H7 (cell line): ENCODE data around the gene ANKS1B. TPM values are rescaled to one million over a fixed set of nuclear protein-coding genes. Genes with fewer than 3 reads are reported as not detected.

Experiments
- DNase-seq: peaks from one replicate; pipeline ENCODE4 v3.0.0; 2012
- H3K27me3 ChIP-seq: 2 replicates; pipeline ENCODE4 v1.6.0; 2011; ENCODE audit warnings: mild to moderate bottlenecking, low read length; ENCODE audit not compliant: control insufficient read depth, insufficient read depth
- H3K36me3 ChIP-seq: replicated peaks from 2 replicates; pipeline ENCODE4 v1.5.1; 2011; ENCODE audit warnings: low read length; ENCODE audit not compliant: control insufficient read depth, insufficient read depth
- H3K4me3 ChIP-seq: 2 replicates; pipeline ENCODE4 v1.5.1; 2011; ENCODE audit warnings: low read depth, mild to moderate bottlenecking, control low read depth, low read length, moderate library complexity; ENCODE audit not compliant: insufficient read depth
- total RNA-seq: library from RNA; depleted of rRNA; stranded (reverse); fragments of >200 nt; shearing (Covaris generic); gene quantifications from 2 replicates; pipeline ENCODE4 v1.2.3, GENCODE V29; 2014

ANKS1B gene
- total RNA-seq, 1 experiment from 2014 or later = 3.5 TPM

GRCh38 chr12:99783421-99783820 lies 201.3 kb downstream of the ANKS1B start:
- Histone ChIP-seq H3K27me3 (no peaks in the 10 kb centered on the region), H3K36me3 (no peaks in the 10 kb centered on the region), H3K4me3 (no peak overlapping the region)
- DNase-seq = no peak

DNA sequence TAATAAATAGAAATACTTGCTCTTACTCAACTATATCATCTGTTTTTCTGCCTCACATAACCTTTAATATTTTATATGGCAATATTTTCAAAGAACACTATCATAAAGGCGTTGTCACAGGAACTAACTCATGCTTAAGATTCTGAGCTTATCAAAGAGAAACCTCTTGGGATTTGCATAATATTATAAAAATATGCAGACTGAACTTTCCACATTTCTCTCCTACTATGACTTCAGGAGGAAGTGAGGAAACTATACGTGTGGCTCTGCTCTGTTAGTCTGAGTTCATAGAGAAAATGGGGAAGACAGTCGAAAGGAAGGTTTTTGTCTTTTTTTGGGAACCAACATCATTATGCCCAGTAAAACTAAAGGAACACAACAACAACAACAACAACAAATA lies 212.5 kb downstream of the ANKS1B start:
- H3K36me3 ChIP-seq = no peaks in the 10 kb centered on the region
- H3K4me3 ChIP-seq = no peak overlapping the region
- H3K27me3 ChIP-seq = no peaks in the 10 kb centered on the region
- no peak for DNase-seq

- H3K4me3 ChIP-seq = no peak overlapping the region
- H3K36me3 ChIP-seq = no peaks in the 10 kb centered on the region
- H3K27me3 ChIP-seq = no peaks in the 10 kb centered on the region
- no peak for DNase-seq
Observed at GRCh38 chr12:99771659-99772058, 213.1 kb downstream of the ANKS1B start.

DNA sequence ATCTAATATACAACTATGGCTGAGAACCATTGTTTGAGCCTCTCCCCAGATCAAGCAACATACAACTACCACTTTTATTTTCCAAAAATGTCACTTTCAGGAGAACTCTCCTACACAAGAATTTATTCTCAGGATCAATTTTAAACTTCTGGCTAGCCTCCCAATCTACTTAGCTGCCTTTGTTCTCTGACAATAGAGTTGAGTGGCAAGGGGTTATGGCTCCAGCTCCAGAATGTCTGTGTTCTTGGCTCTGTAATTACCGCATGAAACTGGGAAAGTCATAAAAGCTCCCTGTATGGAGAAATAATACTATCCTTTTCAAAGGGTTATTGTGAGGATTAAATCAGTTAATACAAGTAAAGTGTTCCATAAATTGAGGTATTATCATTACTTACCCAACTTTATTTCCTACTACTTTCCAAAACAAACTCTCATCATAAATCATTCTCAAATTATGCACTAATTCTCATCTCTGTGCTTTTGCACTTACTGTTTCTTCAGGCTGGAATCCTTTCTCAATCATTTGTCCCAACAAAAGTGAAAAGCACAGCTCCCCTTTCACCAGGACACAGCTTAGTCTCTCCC lies 215.2 kb downstream of the ANKS1B start:
- DNase-seq = no peak
- no peak overlapping the region for H3K4me3 ChIP-seq
- no peaks in the 10 kb centered on the region for H3K27me3 ChIP-seq
- H3K36me3 ChIP-seq = no peaks in the 10 kb centered on the region

GRCh38 chr12:99768758-99769157 lies 216.0 kb downstream of the ANKS1B start:
- Histone ChIP-seq H3K27me3 (no peaks in the 10 kb centered on the region), H3K36me3 (no peaks in the 10 kb centered on the region), H3K4me3 (no peak overlapping the region)
- DNase-seq = no peak

DNA sequence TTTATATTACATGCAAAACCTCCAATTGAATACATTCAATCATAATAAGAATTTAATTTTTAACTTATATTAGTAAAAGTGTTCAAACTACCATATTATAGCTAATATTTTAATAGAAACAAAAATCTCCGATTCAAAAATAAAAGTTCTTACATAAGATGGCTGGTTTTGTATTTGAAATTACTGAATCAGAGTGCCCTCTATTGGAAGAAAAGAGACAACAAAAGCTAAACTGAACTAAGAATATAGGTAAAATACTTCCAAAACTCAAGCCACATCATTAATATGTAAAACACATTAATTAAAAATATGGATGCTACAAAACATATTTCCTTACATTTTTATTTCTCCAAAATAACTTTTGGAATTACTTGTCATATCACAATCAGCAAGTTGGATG lies 216.9 kb downstream of the ANKS1B start:
- DNase-seq = no peak
- no peaks in the 10 kb centered on the region for H3K36me3 ChIP-seq
- H3K27me3 ChIP-seq = no peaks in the 10 kb centered on the region
- H3K4me3 ChIP-seq = no peak overlapping the region

- no peak for DNase-seq
- Histone ChIP-seq H3K4me3 (no peak overlapping the region), H3K36me3 (no peaks in the 10 kb centered on the region), H3K27me3 (no peaks in the 10 kb centered on the region)
Observed at GRCh38 chr12:99766408-99766807, 218.3 kb downstream of the ANKS1B start.

- DNase-seq = no peak
- H3K27me3 ChIP-seq = no peaks in the 10 kb centered on the region
- no peak overlapping the region for H3K4me3 ChIP-seq
- no peaks in the 10 kb centered on the region for H3K36me3 ChIP-seq
Observed at GRCh38 chr12:99765469-99766114, 219.1 kb downstream of the ANKS1B start.

DNA sequence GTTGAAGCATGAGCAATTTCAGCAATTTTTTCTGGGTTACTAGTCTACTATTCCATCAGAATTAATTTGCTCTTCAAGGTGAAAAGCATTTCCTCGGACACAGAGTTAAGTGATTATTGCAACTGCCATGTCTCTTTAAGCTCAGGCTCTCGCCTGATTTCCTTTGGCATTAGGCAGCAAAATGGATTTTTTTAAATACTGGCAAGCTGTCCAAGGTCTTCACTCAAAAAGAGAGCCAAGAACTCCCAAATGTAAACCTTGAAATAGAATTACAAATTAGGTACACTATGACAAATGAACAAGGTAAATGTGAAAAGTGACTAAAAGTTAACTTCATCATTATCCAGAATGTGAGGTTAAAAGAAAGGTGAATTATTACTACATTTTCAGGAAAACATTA lies 225.3 kb downstream of the ANKS1B start:
- Histone ChIP-seq H3K27me3 (no peaks in the 10 kb centered on the region), H3K4me3 (no peak overlapping the region), H3K36me3 (no peaks in the 10 kb centered on the region)
- no peak for DNase-seq

GRCh38 chr12:99758997-99759396 lies 225.7 kb downstream of the ANKS1B start:
- no peaks in the 10 kb centered on the region for H3K27me3 ChIP-seq
- H3K36me3 ChIP-seq = no peaks in the 10 kb centered on the region
- DNase-seq = no peak
- H3K4me3 ChIP-seq = no peak overlapping the region

GRCh38 chr12:99752740-99753139 lies 232.0 kb downstream of the ANKS1B start:
- H3K27me3 ChIP-seq = no peaks in the 10 kb centered on the region
- DNase-seq = no peak
- H3K36me3 ChIP-seq = no peaks in the 10 kb centered on the region

GRCh38 chr12:99746538-99746937 lies 238.2 kb downstream of the ANKS1B start:
- H3K4me3 ChIP-seq = no peak overlapping the region
- no peak for DNase-seq
- no peaks in the 10 kb centered on the region for H3K36me3 ChIP-seq
- no peaks in the 10 kb centered on the region for H3K27me3 ChIP-seq

More at GRCh38 chr12:99752740-99753139, 232.0 kb downstream of the ANKS1B start:
- no peak overlapping the region for H3K4me3 ChIP-seq

GRCh38 chr12:99745895-99746294 lies 238.8 kb downstream of the ANKS1B start:
- Histone ChIP-seq H3K36me3 (no peaks in the 10 kb centered on the region), H3K27me3 (no peaks in the 10 kb centered on the region), H3K4me3 (no peak overlapping the region)
- no peak for DNase-seq

DNA sequence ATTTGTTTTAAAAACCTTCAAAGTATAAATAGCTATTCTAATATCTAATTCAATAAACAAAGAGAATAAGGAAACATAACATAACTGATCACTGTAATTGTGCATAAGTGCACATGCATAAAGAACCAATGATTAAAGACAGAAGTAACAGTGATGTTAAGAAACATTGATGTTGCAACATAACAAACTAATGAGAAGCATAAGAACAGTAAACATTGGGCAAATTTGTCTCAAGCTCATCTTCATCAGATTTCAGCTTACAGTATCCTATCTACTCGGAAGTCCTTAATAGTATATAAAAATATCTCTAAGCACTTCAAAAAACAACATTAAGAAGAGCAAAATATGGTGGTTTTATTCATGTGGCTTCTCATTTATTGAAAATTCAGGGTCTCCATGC lies 239.6 kb downstream of the ANKS1B start:
- DNase-seq = no peak

GRCh38 chr12:99736760-99737269 lies 247.9 kb downstream of the ANKS1B start:
- H3K27me3 ChIP-seq = no peaks in the 10 kb centered on the region
- DNase-seq = no peak
- H3K4me3 ChIP-seq = no peak overlapping the region
- no peaks in the 10 kb centered on the region for H3K36me3 ChIP-seq

More for the DNA sequence above, 239.6 kb downstream of the ANKS1B start:
- Histone ChIP-seq H3K36me3 (no peaks in the 10 kb centered on the region), H3K27me3 (no peaks in the 10 kb centered on the region), H3K4me3 (no peak overlapping the region)
